ENCODE results near the gene CXorf58. TPM values are rescaled to one million over a fixed set of nuclear protein-coding genes. Genes with fewer than 3 reads are reported as not detected.

CXorf58 gene
- total and polyA plus RNA-seq, 9 of the 15 experiments (the other 6 are each of a cell fraction or from before 2014, with no cell fraction given) = 0.10 to 0.27 (median 0.16) TPM; not detected in 3

GRCh38 chrX:23898412-23898959, 9.3 kb upstream of the CXorf58 start:
- Histone ChIP-seq H3K79me2 (ENCODE audit: control insufficient read depth, insufficient read depth, low read length) (peaks cover 35% of the 10 kb centered on the region), H2AFZ (ENCODE audit: low read depth, low read length) (no peak overlapping the region), H3K9me1 (ENCODE audit: control insufficient read depth, insufficient read depth, low read length) (no peaks in the 10 kb centered on the region), H3K9me3 (replicated peaks; ENCODE audit: control insufficient read depth, insufficient read depth, low read depth, low read length) (no peaks in the 10 kb centered on the region), H3K4me3 (no peak overlapping the region), H3K27me3 (ENCODE audit: control insufficient read depth in 2 of 2, insufficient read depth in 2 of 2, low read length in 2 of 2) (no peaks in the 10 kb centered on the region), H3K4me1 (replicated peaks in 1 of 2; ENCODE audit: control insufficient read depth in 2 of 2, insufficient read depth in 2 of 2, low read length in 2 of 2) (peaks cover 6 to 18% of the 10 kb centered on the region in 2 experiments; a peak in 3 of 5 replicates), H4K20me1 (replicated peaks; ENCODE audit: control insufficient read depth, insufficient read depth, low read length) (peaks cover 3% of the 10 kb centered on the region), H3K36me3 (ENCODE audit: control insufficient read depth, insufficient read depth, low read length) (0 out of 3 replicates have a peak, but pooled peaks cover 2% of the 10 kb centered on the region), H3K4me2 (ENCODE audit: insufficient read depth, low read length) (no peak overlapping the region), H3K27ac (ENCODE audit: extremely low read depth, low read depth, low read length) (no peak overlapping the region), H3K9ac (ENCODE audit: insufficient read depth in 1 of 2, low read depth in 2 of 2, low read length in 2 of 2) (no peak overlapping the region)
- ATAC-seq (no peak), FAIRE-seq (no peak), DNase-seq (ENCODE audit: extremely low read depth in 1 of 4, low spot score in 3 of 4) (no peak)
- intact Hi-C loops (cut with micrococcal nuclease) (no loop called here), in situ Hi-C loops (cut with MboI) (no loop called here)
- no TSS peak for BruUV-seq (replicated peaks)
- WGBS (ENCODE audit: insufficient coverage, low coverage, missing lambda C conversion rate) = 60% methylated on average over 3 of the region's 3 CpGs
- ChIA-PET POLR2A (interaction anchor here (0.8 kb wide), 1 partner anchor 115 kb away, joined by 3 read pairs; the partner anchor contains the start of gene SAT1), CTCF (ENCODE audit: low intra/inter-chr PET ratio) (no interaction called here)
- TF ChIP-seq ZNF75A (CRISPR knock-in tag; IDR thresholded peaks at IDR 0.05) (no peak), PBX2 (CRISPR knock-in tag; IDR thresholded peaks at IDR 0.05; ENCODE audit: low read depth) (no peak), PBX2 (tag; conservative IDR thresholded peaks at IDR 0.05; ENCODE audit: low read depth) (no peak), KDM1A (IDR thresholded peaks at IDR 0.05) (peak; percentile 71 to 79), E4F1 (CRISPR knock-in tag; IDR thresholded peaks at IDR 0.05; ENCODE audit: borderline replicate concordance) (no peak), DDX20 (tag; IDR thresholded peaks at IDR 0.05; ENCODE audit: low read depth) (no peak), CREB1 (IDR thresholded peaks at IDR 0.05) (no peak), CREB1 (CRISPR knock-in tag; IDR thresholded peaks at IDR 0.05) (no peak), HEY1 (CRISPR knock-in tag; IDR thresholded peaks at IDR 0.05; ENCODE audit: borderline replicate concordance) (no peak), ATF3 (IDR thresholded peaks at IDR 0.05) (0 out of 2 replicates have a peak, but pooled peaks have one; percentile 7), ATF3 (CRISPR knock-in tag; conservative IDR thresholded peaks at IDR 0.05) (no peak), C11orf30 (IDR thresholded peaks at IDR 0.05; ENCODE audit: low read depth) (0 out of 2 replicates have a peak, but pooled peaks have one; percentile 5), TSHZ1 (CRISPR knock-in tag; IDR thresholded peaks at IDR 0.05) (no peak)
